CD4-positive, alpha-beta T cell treated with Interferon alpha-2 for 1 hour (primary cell): ENCODE data around the gene SHANK1.

ENCODE experiments used
- DNase-seq, 2 donors: peaks; one replicate each; pipeline ENCODE4 v3.0.0-alpha.2; 2020 to 2022

The SHANK1 gene

DNA sequence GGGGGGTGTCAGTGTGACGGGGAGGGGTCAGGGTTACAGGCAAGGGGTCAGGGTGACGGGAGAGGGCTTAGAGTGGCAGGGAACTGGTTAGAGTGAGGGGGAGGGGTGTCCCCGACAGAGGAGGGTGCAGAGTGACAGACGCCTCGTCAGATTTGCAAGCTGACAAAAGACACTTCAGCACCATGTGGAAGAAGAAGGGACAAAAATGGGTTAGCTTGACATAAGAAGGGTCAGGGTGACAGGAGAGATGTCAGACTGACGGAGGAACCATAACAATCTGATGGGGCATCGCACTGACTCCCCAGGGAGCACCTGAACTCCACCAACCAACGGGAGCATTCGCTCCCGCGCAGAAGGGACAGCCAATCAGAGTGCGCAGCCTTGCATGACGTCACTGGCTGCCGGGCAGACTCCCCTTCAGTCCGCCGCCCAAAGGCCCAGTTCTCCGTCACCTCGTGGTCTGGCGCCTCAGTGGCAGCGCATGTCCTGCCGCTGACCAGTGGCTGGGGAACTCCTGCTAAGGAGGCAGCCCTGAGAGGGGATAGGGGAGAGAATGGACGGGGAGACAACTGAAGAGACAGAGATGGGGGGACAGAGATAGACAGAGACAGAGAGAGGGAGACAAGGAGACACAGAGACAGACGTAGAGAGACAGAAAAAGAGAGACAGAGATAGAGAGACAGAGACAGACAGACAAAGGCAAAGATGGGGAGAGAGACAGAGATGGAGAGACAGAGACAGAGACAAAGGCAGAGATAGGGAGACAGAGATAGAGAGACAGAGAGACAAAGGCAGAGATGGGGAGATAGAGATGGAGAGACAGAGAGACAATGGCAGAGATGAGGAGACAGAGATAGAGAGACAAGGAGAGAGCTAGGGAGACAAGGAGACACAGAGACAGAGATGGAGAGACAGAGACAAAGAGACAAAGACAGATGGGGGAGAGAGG is 40.2 kb downstream of the SHANK1 start:
- peak; percentile 80 to 89 for DNase-seq

DNA sequence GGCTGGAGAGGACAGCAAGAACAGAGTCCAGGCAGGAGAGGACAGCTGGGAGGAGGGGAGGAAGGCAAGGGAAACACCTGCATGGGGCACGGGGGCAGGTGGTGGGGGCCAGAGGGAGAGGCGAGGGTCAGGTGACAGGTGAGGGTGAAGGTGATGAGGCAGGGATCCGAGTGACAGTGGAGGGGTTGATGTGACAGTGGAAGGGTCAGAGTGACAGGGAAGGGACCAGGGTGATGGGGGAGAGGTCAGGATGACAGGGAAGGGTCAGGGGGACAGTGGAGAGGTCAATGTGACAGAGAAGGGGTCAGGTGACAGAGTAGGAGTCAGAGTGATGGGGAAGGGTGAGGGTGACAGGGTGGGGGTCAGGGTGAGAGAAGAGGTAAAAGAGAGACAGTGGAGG is 41.3 kb downstream of the SHANK1 start:
- no peak for DNase-seq

DNA sequence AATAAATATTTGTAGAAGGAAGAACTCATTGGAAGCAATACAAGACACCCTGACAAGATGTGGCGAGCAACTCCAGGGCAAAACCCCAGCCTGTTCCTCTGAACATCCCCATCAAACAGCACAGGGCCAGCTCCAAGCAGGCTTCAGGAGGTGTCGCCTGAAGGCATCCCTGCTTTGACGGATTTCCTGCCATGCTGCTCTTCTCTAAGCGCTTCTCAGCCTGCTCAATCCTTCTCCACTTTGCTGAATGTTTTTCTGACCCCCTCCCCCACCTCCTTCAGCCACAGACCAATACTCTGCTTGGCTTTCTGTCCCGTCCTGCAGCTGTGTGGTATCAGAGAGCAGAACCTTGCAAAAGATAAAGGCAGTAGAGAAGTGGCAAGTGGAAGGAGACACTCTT is 42.0 kb downstream of the SHANK1 start:
- DNase-seq: no peak

DNA sequence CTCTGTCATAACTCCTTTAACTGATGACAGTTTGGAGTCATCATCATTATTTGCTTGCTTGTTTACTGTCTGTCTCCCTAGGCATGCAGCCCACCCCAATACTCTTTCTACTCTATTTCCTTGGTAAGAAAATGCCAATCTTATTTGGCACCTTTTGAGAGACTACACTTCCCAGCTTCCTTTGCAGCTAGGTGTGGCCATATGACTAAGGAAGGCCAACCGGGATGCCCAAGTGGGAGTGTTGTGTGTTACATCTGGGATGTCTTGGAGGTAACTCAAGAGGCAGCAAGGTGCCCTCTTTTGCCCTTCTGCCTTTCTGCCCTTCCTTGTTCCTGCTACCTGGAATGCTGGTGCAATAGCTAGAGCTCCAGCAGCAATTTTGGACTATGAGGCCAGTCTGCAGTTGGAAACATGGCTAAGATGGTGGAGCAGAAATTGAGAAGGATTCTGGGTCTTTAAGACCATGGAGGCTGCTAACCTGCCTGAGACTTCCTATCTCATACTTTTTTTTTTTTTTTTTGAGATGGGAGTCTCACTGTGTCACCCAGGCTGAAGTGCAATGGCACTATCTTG is 42.9 kb downstream of the SHANK1 start:
- DNase-seq: no peak

DNA sequence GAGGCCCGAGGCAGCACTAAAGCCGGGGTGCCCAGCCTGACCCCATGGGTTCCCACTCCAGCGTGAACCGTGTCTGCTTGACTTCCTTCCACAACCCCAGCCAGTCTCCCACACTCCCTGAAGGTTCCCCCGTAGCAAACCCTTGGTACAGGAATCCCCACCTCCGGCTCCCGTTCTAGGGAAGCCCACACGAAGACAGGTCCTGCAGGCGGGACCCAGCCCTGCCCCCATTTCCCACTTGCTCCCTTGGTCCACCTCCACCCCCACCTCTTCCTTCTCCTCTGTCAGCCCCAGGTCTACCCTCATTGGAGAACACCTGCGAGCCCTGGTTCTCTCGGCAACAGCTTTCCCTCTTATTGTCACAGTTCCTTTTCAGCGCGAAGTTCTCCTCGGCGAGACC is 46.5 kb downstream of the SHANK1 start:
- no peak for DNase-seq

DNA sequence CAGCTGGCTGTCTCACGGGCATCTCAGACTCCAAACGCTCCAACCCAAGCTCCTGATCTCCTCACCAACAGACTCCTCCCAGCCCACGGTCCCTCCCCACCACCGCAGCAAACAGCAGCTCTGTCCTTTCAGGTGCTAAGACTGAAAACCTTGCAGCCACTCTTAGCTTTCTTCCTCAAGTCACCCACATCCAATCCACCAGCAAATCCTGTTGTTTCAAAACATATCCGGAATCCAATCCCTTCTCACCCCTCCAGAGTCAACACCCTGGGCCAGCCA is 49.6 kb downstream of the SHANK1 start:
- DNase-seq: no peak

DNA sequence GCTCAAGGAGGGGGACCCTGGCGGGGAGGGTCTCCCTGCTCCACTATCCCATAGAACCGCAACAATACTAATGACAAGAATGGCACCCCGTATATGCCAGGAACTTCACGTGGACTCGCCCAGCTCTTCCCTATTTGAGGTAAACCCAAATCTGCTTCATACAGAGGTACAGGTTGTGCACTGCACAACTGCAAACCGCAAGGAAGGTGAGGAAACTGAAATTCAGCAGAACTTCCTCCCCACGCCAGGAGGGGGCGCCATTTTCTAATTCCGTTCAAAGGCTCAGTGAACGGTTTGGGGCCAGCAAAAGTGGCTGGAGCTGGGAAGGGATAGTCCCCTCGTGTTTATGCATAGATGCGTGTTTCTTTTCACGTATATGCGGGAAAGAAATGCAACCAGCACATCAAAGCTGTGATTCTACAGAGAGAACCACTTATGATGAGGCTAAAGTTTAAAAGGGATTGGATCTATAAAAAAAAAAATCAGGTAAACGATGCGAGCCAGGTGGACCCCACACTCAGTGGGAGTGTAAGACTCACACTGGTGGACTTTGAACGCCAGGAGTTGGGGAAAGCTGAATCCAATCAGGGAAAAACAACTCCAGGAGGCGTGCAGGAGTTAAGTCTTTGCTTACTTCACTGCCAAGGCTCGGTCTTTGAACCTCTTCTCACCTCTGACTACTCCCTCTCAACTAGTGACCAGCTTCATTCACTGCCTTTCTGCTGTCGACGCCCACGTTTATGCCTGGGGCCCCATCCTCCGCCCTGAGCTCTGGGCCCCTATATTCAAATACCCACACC is 50.1 kb downstream of the SHANK1 start:
- DNase-seq: peak; percentile 16 to 36

DNA sequence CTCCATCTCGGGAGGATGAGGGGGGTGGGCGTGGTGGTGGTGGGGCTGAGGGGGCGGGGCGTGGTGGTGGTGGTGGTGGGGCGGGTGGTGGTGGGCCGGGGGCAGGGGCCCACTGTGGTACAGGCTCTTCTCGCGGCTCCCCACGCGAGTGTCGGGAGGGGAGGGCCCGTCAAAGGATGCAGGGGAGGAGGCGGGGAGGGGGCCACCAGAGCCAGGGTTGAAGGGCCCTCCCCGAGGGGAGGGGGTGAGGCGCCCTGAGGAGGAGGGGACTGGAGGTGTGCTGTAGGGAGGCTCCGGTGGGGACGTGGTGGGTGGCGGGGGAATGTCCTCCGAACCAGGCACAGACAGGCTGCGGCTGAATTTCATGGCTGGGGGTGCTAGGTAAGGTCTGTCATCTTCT is 50.7 kb downstream of the SHANK1 start:
- no peak for DNase-seq

DNA sequence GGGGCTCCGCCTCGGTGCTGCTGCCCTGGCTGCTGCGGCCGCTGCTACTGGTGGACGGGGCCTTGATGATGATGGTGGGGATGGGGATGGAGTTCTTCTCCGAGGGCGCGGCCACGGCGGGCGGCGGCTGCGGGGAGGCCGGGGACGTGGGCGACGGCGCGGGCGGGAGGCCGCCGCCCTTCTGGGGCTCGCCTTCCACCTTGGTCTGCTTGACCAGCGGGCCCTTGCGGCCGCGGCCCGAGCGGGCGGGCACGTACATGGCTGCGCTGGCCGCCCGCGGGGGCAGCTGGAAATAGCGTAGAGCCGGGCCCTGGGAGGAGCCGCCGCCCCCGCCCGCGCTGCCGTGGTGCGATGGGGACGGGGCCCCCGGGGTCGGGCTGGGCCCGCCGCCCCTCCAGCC is 51.2 kb downstream of the SHANK1 start:
- DNase-seq: no peak

DNA sequence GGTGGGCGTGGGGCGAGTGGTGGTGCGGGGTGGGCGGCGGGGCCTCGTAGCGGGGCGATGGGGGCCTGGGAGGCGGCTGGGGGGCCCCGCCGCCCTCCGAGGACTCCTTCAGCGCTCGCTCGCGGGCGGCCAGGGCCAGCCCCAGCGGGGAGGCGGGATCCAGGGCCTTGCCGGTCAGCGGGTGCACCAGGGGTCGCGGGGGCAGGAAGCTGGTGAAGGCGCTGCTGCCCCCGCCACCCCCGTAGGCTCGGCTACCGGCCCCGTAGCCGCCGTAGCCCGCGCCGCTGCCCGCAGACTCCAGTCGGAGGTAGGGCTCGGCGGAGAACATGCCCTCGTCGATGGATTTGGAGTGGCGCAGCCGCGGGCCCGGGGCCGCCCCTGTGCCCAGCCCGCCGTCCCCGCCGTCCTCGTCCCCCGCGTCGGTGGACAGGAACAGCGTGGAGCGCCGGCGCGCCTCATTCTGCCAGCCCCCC is 51.8 kb downstream of the SHANK1 start:
- no peak for DNase-seq

DNA sequence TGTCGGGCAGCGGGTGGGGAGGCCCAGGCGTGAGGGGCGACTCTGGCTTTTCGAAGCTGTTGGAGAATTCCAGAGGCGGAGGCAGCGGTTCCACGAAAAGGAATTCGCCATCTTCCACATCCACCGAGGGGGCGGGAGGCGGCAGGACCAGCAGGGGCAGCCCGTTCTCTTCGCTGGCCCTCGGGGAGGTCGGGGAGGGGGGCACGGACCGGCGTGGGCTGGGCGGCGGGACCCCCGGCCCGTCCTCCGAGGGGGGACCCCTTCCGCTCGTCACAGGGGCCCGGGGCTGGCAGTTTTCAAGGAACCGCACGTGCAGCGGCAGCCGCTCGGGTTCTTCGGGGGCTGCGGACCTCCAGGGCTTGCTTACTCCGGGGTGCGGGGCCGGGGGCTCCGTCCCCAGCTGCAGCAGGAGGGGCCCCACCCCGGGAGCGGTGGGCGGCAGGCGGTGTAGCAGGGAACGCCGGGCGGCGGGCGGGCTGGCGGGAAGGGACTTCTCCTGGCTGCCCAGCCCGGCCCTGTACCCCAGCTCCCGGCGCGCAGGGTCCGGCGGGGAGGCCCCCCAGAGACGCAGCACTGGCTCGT is 52.3 kb downstream of the SHANK1 start:
- no peak for DNase-seq

DNA sequence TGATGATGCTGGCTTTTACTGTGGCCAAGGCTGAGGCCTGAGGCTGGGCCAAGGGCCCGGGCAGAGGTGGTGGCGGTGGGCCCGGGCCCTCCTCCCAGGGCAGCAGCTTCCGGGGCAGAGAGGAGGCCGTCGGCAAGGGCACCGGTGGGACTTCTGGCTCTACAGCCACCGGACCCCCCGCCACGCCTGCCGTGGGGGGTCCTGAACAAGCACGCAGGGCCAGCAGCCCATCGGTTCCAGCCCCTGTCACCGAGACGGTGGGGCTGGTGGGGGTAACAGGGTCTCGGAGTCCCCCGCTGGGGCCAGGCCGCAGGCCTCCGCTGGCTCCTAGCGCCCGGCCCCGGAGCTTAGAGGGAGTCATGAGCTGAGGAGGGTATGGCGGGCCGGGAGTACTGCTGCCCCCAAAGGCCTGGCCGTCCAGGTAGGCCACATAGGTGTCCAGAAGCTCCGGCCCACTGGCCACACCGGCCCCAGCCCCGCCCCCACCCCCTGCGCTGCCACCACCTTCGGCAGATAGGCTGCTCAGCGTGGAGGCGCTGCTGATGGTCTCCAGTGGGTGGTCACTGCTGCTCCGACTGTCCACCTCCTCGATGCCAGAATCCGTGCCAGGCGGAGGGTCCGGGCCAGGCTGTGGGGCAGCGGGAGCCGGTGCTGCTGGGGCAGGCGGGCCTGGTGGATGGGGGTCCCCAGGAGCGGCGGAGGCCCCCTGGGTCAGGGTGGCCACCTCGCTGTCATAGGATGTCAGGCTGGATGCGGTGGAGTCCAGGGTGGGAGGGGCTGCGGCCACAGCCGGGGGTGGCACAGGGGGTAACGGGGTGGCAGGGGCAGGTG is 53.0 kb downstream of the SHANK1 start:
- no peak for DNase-seq

DNA sequence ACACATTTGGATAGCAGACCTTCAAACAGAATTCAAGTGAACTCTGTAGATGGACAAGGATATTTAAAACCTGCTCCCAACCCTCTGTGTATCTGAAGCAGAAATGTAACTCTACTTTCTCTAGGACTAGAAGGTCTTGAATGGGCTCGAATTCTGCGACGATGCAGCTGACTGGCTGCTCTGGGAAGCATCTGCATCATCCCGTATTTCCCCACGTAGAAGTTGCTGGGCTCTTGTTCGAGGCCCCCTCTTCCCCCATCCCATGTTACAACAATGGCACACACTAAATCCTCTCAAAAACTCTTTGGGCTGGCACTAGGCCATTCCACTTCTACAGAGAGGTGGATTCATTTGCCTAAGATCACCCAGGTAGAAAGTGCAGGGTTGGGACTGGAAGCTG is 55.4 kb downstream of the SHANK1 start:
- DNase-seq: no peak

DNA sequence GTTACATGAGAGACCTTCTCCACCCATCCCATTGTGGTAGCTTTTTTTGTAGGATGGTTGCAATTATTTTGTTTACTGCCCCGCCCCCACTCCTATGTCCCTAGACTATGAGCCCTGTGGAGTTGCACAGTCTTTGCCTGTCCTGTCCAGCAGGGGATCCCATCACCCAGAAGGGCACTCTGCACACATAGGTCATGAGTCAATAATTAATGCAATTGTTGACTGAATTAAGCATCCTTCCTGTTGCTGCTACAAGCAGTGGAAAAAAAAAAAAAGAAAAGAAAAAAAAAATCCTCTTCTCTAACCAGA is 56.2 kb downstream of the SHANK1 start:
- no peak for DNase-seq

DNA sequence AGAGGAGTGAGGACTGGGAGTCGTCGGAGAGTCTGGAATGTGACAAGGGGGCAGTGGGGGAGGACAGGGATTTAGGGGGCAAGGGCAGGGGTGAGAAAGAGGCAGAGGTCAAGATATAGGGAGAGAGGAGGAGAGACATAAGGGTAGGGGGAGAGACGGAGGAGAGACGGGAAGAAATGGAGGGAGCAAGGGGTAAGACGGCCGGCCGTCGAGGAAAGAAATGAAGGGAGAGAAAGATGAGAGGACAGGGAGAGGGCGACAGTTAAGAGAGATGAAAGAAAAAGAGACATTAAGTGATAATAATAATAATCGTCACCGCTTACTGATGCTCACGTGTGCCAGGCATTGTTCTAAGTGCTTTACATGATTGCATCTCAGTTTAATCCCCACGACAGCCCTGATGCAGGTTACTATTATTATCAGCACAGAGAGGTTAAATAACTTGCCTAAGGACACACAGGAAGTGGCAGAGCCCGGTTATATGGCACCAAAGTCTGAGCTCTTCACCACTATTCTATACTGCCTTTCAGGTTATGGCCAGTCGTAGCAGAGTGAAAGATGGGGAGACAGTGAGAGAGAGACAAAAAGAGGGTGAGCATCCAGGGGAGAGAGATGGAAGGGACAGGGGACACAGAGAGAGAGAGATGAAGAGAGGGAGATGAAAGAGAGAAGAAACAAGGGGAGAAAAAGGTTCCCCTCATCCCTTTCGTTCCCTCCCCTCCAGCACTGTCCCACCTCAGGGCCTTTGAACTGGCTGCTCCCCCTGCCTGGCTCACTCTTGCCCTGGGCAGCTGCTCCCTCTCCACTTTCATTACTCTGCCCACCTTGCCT is 56.7 kb downstream of the SHANK1 start:
- no peak for DNase-seq

DNA sequence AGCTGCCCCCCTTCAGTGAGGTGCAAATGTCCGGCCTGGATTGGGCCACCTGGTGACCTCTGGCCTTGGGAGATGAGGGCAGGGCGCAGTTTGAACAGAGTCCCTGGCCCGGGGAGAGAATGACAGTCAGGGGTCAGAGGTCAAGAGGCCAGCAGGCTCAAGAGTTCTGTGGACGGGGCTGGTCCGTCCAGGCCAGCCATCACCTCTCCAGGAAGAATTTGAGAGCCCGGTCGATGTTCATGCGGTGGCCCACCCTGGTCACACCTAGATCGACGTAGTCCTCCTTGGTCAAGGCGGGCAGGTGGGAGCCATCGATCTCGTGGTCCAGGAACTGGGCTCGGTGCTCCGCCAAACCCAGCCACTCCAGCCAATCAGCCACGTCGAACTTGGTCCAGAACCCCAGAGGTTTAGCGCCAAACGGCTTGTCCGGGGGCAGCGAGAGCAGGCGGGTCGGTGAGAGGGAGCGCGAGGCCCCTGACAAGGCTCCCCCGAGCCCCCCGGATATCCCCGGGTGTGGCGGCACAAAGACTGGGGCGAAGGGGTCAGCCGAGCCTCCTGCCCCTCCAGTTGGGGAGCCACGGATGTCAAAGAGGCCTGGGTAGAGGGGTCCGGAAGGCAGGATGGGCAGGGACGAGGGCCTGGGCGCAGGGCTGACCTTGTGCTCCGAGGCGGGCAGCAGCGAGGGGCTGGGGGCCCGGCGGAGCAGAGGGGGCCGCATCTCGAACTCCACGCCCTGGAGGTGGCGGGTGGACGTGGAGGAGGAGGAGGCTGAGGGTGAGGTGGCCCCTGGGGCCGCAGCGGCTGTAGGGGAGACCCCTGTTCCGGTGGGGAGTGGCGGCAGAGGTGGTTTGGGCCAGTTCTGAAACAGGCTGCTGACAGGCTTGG is 57.6 kb downstream of the SHANK1 start:
- DNase-seq: no peak

DNA sequence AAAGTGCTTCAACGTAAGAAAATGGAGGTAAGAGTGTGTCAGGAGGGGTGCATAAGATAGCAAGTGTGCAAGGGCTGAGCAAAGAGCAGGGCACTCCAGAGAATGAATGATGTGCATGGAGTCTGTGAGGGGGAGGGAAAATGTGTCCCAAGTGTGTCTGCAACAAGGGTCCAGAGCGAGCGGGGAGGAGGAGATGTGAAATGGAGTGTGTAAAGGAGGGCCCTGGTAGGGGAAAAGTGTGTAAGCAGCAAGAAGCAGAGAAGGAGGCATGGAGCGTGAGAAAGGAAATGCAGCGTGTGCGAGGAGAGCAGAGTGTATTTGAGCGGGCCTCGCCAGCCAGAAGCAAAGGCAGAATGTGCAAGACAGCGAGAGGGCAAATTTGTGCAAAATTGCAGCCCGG is 58.6 kb downstream of the SHANK1 start:
- DNase-seq: no peak

DNA sequence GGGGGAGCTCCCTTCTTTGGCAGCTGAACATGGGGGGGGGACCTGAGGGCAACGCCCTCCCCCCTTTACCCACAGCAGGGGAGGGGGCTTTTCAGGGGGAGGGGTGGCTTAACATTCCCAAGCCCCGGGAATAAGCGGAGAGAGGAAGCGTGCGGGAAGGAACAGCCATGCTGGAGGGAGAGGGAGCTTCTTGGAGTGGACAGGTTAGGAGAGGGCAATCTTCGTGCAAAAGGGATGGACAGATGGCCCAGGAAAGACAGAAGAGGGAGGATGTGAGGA is 59.6 kb downstream of the SHANK1 start:
- DNase-seq: no peak

DNA sequence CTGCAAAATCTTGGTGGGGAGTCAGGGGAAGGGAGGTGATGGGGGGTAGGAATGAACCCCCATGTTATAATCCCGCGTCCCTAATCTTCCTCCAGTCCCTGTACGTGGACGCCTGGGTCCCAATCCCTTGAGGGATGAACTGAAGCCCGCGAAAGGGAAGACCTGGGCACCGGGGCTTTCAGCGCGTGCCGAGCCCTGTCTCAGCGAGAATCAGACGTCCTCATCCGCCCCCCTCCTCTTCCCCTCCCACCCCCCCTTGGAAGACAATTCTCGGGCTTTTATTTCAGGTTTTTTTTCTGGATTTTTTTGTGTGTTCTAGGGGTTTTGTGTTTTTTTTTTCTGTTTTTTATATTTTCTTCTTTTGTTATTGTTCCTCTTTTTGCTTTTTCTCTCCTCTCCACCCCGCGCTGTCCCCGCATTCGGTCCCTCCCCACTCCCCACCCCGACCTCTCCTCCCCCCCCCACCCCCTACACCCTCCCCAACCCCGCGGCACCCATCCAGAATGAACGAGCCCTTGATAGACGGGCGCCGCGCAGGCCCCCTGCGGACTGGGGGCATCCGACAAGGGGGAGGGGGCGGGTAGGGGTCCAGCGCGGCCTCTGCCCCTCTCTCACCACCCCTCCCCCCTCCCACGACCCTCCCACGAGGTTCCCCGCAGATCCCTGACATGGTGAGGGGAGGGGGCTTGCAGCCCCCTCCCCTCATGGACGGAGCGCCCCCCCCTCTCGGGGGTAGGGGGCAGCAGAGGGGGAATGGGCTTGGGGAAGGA is 60.1 kb downstream of the SHANK1 start:
- no peak for DNase-seq
